GM06990 (cell line): ENCODE results near the gene ZBTB20.

Source experiments
- DNase-seq: peaks from one replicate; pipeline ENCODE4 v3.0.0-alpha.2; 2011; ENCODE audit not compliant: insufficient read length; ENCODE audit errors: extremely low read depth
- H3K27me3 ChIP-seq: replicated peaks from 2 replicates; pipeline ENCODE4 v1.6.0; 2011; ENCODE audit warnings: low read length; ENCODE audit not compliant: control insufficient read depth, insufficient read depth
- H3K36me3 ChIP-seq: 2 replicates; pipeline ENCODE4 v1.5.1; 2011; ENCODE audit warnings: low read length; ENCODE audit not compliant: control insufficient read depth, insufficient read depth
- H3K4me3 ChIP-seq: replicated peaks from 2 replicates; pipeline ENCODE4 v1.5.1; 2011; ENCODE audit warnings: low read depth, mild to moderate bottlenecking, control low read depth, low read length
- CTCF ChIP-seq: IDR thresholded peaks from 2 replicates; pipeline ENCODE4 v1.5.1; 2011; ENCODE audit warnings: low read length, control low read depth, mild to moderate bottlenecking, inconsistent platforms; ENCODE audit not compliant: insufficient read depth, poor library complexity, severe bottlenecking

Gene ZBTB20

GRCh38 chr3:114803042-114803695 lies 343.9 kb downstream of the ZBTB20 start:
- no peaks in the 10 kb centered on the region for H3K36me3 ChIP-seq
- TF ChIP-seq CTCF = no peak
- no peak overlapping the region for H3K4me3 ChIP-seq
- no peak for DNase-seq
- no peaks in the 10 kb centered on the region for H3K27me3 ChIP-seq

GRCh38 chr3:114800272-114801031 lies 346.6 kb downstream of the ZBTB20 start:
- TF ChIP-seq CTCF = no peak
- no peaks in the 10 kb centered on the region for H3K27me3 ChIP-seq
- no peaks in the 10 kb centered on the region for H3K36me3 ChIP-seq
- no peak for DNase-seq
- H3K4me3 ChIP-seq = no peak overlapping the region

DNA sequence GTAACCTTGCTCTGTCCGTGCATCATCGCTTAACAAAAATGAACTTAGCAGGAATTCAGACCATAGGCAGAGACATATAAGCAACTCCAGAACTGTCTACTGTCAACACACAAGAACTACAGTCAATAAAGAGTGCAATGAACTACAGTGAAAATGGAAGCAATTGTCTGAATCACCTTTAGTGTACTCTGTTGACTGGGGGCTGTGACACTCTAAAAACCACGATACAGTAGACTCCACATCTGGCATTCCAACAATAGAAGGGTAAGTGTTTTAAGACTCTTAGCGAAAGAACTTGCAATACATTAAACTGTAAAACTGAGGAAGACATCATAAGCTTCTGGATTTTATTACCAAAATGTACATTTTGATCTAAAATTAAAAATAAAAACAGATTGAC lies 347.3 kb downstream of the ZBTB20 start:
- no peak for TF ChIP-seq CTCF
- no peaks in the 10 kb centered on the region for H3K36me3 ChIP-seq
- H3K27me3 ChIP-seq = no peaks in the 10 kb centered on the region
- DNase-seq = no peak
- H3K4me3 ChIP-seq = no peak overlapping the region

DNA sequence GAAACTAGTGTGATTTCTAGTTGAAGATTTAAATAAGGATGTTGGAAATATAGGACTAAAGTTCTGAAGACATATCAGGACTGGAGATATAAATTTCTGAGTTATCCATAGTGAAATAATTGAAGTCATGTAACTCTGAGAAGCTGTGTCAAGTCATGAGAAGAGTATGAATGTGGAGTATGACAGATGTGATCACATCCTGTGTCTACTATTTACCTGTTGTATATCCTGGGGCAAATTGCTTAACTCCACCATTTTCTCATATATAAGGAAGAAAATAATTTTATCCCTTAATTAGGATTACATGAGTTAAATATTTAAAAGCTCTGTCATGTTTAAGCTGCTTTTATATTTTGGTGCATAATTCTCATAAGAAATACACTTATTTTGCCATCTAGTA lies 350.3 kb downstream of the ZBTB20 start:
- H3K4me3 ChIP-seq = no peak overlapping the region
- H3K27me3 ChIP-seq = no peaks in the 10 kb centered on the region
- no peak for TF ChIP-seq CTCF
- no peak for DNase-seq
- H3K36me3 ChIP-seq = no peaks in the 10 kb centered on the region

DNA sequence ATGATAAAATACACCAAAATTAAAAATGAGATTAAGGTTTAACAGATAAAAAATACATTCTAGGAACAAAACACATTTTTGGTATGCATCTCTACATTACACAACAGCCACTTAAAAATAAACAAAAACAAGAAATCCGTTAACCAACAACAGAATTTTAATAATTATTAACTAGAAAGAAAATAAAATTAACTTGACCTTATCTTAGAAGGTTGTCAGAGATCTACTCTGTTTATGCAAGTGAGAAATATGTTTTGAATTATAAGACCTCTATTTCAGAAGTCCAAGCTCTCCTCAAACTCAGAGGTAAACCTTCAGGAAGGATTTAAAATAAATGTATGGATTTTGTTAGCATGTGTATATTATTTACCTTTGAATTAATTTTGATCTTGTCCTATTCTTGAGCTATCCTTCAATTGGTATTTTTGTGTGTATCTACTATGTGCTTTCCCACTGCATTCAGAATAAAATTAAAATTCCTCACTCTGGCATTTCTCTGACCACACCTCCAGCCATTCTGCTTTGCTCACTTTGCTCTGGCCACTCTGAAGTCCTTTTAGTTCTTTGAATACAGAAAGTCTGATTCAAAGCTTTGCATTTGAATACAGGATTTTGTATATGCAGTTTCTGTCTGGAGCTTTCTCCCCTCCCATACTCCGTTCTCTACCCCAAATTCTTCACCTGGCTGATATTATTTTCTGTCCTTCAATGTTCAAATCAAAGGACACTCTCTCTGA lies 352.0 kb downstream of the ZBTB20 start:
- TF ChIP-seq CTCF = no peak
- no peaks in the 10 kb centered on the region for H3K27me3 ChIP-seq
- H3K36me3 ChIP-seq = no peaks in the 10 kb centered on the region
- no peak overlapping the region for H3K4me3 ChIP-seq
- DNase-seq = no peak
